Adrenal gland (tissue), 12 donors: ENCODE data around the gene ALB. TPM values are rescaled to one million over a fixed set of nuclear protein-coding genes. Genes with fewer than 3 reads are reported as not detected.

Experiments
- DNase-seq, 7 donors: peaks; one replicate each; pipeline ENCODE4 v3.0.0-alpha.2; 2019 to 2020
- H3K27ac ChIP-seq, 5 donors: fragments of 200-600 bp; sonication (generic) in 4 of 5; 1 replicate in 3 of 5; 2 replicates in 2 of 5; pipeline versions ENCODE4 v1.5.1 to v1.8.0; 2016 to 2020; ENCODE audit warnings: mild to moderate bottlenecking in 1 of 5
- H3K27me3 ChIP-seq: fragments of 200-600 bp; 2 replicates; pipeline ENCODE4 v1.8.0; 2021
- H3K36me3 ChIP-seq, 2 donors: fragments of 200-600 bp; replicated peaks in 1 of 2; 1 replicate in 1 of 2; 2 replicates in 1 of 2; pipeline versions ENCODE4 v1.5.1 to v1.8.0; 2018 to 2022
- H3K4me1 ChIP-seq, 2 donors: fragments of 200-600 bp; replicated peaks in 1 of 2; 1 replicate in 1 of 2; 2 replicates in 1 of 2; pipeline versions ENCODE4 v1.5.1 to v1.8.0; 2018 to 2021
- H3K4me3 ChIP-seq, 4 donors: fragments of 200-600 bp; sonication (generic) in 3 of 4; one replicate each; pipeline ENCODE4 v1.5.1; 2016 to 2018
- H3K9me3 ChIP-seq, 3 donors: fragments of 200-600 bp; sonication (generic) in 1 of 3; replicated peaks in 1 of 3; 1 replicate in 2 of 3; 2 replicates in 1 of 3; pipeline versions ENCODE4 v1.5.1 to v1.8.0; 2016 to 2021
- POLR2A ChIP-seq, 2 donors: fragments of 450-650 bp; IDR thresholded peaks; one replicate each; pipeline ENCODE4 v1.6.1; 2017; ENCODE audit warnings: antibody characterized with exemption in 2 of 2, mild to moderate bottlenecking in 2 of 2, moderate library complexity in 1 of 2
- WGBS, 4 donors: extraction: QIAGEN DNeasy Blood & Tissue Kit in 2 of 4; methylation state at CpG; one replicate each; pipeline versions ENCODE4 v1.1.5 to v1.1.7; 2013 to 2017; 5-methylcytosine and 5-hydroxymethylcytosine counted together
- intact Hi-C, 2 donors: fragments of 100-400 bp; cut with DNase I; formaldehyde crosslinking; loops; one replicate each; pipeline versions ENCODE4 v1.14.1 to v1.15.0; 2022 to 2023
- polyA plus RNA-seq, 3 donors: library from polyadenylated mRNA; stranded (reverse); fragments of 200-250 nt in 2 of 3; fragments of 350-450 nt in 1 of 3; fragmentation: Illumina TruSeq in 1 of 3; extraction: RNeasy Lipid Tissue Mini Kit (QIAGEN cat#74804) in 1 of 3; gene quantifications; one replicate each; pipeline ENCODE4 v1.2.3, GENCODE V29; 2013 to 2014
- total RNA-seq, 9 donors: library from RNA; depleted of rRNA in 4 of 9; stranded (reverse); fragments of >200 nt in 4 of 9; fragments of 120-200 nt in 1 of 9; fragmentation: NEBNext Ultra II Directional in 1 of 9; extraction: Animal tissue kit (Norgen Biotek cat#: 25700) in 1 of 9; gene quantifications; one replicate each; pipeline versions ENCODE4 v1.1.0 to v1.2.4, GENCODE V29; 2013 to 2023
- TF ChIP-seq, protein P1 (sequence below), 6 experiments: fragments of 450-650 bp in 4 of 6; fragments of 200-600 bp in 2 of 6; sonication (generic) in 1 of 6; IDR thresholded peaks; 1 replicate in 5 of 6; 2 replicates in 1 of 6; pipeline versions ENCODE4 v1.5.1 to v1.8.0; 2016 to 2021; ENCODE audit warnings: antibody characterized with exemption in 6 of 6, mild to moderate bottlenecking in 2 of 6, moderate library complexity in 1 of 6
- donor health status: healthy with polysubstance abuse.
- donor health status: Bipolar disorder and iron deficiency.
- donor health status: DM: yes; HTN: yes; CAD: no.
- donor health status: DM: no; HTN: no; CAD: no.
- donor health status: DM: no; HTN: no; CAD: no.
- donor health status: DM: yes; HTN: yes; CAD: no.

The ALB gene
- total and polyA plus RNA-seq, 12 donors: 0.61 to 38.5 (median 5.3) TPM; not detected in 3

DNA sequence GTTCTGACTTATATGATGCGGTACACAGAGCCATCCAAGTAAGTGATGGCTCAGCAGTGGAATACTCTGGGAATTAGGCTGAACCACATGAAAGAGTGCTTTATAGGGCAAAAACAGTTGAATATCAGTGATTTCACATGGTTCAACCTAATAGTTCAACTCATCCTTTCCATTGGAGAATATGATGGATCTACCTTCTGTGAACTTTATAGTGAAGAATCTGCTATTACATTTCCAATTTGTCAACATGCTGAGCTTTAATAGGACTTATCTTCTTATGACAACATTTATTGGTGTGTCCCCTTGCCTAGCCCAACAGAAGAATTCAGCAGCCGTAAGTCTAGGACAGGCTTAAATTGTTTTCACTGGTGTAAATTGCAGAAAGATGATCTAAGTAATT lies 16.5 kb downstream of the ALB start:
- 82 to 93% (median 83%) methylated on average over 2 of the region's 2 CpGs for WGBS, 4 donors
- no peak for TF ChIP-seq POLR2A (IDR thresholded peaks at IDR 0.05)
- TF ChIP-seq, protein P1, sequence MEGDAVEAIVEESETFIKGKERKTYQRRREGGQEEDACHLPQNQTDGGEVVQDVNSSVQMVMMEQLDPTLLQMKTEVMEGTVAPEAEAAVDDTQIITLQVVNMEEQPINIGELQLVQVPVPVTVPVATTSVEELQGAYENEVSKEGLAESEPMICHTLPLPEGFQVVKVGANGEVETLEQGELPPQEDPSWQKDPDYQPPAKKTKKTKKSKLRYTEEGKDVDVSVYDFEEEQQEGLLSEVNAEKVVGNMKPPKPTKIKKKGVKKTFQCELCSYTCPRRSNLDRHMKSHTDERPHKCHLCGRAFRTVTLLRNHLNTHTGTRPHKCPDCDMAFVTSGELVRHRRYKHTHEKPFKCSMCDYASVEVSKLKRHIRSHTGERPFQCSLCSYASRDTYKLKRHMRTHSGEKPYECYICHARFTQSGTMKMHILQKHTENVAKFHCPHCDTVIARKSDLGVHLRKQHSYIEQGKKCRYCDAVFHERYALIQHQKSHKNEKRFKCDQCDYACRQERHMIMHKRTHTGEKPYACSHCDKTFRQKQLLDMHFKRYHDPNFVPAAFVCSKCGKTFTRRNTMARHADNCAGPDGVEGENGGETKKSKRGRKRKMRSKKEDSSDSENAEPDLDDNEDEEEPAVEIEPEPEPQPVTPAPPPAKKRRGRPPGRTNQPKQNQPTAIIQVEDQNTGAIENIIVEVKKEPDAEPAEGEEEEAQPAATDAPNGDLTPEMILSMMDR (IDR thresholded peaks at IDR 0.05): no peak
- Histone ChIP-seq H3K4me1 (no peaks in the 10 kb centered on the region), H3K9me3 (no peaks in the 10 kb centered on the region), H3K36me3 (no peaks in the 10 kb centered on the region), H3K4me3 (no peak overlapping the region), H3K27ac (no peak overlapping the region), H3K27me3 (no peaks in the 10 kb centered on the region)
- no peak for DNase-seq
- intact Hi-C loops: no loop called here

DNA sequence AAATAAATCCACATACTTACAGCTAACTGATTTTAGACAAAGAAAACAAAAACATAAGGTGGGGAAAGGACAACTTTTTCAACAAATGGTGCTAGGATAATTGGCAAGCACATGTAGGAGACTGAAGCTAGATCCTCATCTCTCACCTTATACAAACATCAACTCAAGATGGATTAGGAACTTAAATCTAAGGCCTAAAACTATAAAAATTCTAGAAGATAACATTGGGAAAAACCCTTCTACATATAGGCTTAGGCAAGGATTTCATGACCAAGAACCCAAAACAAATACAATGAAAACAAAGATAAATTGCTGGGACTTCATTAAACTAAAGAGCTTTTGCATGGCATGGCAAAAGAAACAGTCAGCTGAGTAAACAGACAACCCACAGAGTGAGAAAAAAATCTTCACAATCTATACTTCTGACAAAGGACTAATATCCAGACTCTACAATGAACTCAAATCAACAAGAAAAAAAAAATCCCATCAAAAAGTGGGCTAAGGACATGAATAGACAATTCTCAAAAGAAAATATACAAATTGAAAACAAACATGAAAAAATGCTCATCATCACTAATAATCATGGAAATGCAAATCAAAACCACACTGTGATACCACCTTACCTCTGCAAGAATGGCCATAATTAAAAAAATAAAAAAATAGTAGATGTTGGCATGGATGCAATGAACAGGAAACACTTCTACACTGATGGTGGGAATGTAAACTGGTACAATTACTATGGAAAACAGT lies 17.8 kb downstream of the ALB start:
- DNase-seq: no peak
- H3K36me3 ChIP-seq: no peaks in the 10 kb centered on the region
- intact Hi-C loops: no loop called here
- no peak overlapping the region for H3K4me3 ChIP-seq
- TF ChIP-seq POLR2A (IDR thresholded peaks at IDR 0.05): no peak
- TF ChIP-seq, protein P1 (IDR thresholded peaks at IDR 0.05): no peak
- no peaks in the 10 kb centered on the region for H3K27me3 ChIP-seq
- no peaks in the 10 kb centered on the region for H3K4me1 ChIP-seq
- no peaks in the 10 kb centered on the region for H3K9me3 ChIP-seq
- H3K27ac ChIP-seq: no peak overlapping the region

DNA sequence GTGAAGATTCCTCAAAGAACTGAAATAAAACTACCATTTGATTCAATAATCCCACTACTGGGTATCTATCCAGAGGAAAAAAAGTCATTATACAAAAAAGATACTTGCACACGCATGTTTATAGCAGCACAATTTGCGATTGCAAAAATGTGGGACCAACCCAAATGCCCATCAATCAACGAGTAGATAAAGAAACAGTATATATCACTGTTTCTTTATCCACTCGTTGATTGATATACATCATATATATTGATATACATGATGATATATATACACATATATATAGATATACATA lies 18.3 kb downstream of the ALB start:
- Histone ChIP-seq H3K27ac (no peak overlapping the region), H3K4me1 (no peaks in the 10 kb centered on the region), H3K36me3 (no peaks in the 10 kb centered on the region), H3K9me3 (no peaks in the 10 kb centered on the region), H3K27me3 (no peaks in the 10 kb centered on the region), H3K4me3 (no peak overlapping the region)
- no peak for TF ChIP-seq POLR2A (IDR thresholded peaks at IDR 0.05)
- TF ChIP-seq, protein P1 (IDR thresholded peaks at IDR 0.05): no peak
- no peak for DNase-seq
- intact Hi-C loops: no loop called here
- 62 to 80% (median 63%) methylated on average over 4 of the region's 4 CpGs for WGBS, 4 donors

DNA sequence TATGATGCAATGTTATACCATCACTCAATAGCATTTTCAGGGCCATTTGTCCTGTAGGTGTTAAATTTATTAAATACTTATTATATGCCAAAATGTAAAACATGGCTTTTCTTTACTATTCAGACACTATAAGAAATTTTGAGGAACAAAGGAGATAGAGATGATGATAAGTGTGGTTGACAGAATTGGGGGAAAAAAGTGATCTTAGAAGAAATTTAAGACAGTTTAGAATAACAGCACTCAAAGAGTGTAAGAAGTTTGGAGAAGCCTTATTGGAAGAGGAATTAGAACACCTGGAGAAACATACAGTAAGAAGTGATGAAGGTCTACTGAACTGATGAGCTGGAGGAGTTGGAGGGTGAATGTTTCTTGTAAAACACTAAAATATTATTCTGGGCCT lies 19.1 kb downstream of the ALB start:
- Histone ChIP-seq H3K4me3 (no peak overlapping the region), H3K36me3 (no peaks in the 10 kb centered on the region), H3K27me3 (no peaks in the 10 kb centered on the region), H3K27ac (no peak overlapping the region), H3K4me1 (no peaks in the 10 kb centered on the region), H3K9me3 (no peaks in the 10 kb centered on the region)
- DNase-seq: no peak
- intact Hi-C loops: no loop called here
- no peak for TF ChIP-seq POLR2A (IDR thresholded peaks at IDR 0.05)
- TF ChIP-seq, protein P1 (IDR thresholded peaks at IDR 0.05): no peak
